ENCODE results near the gene PPIA.

PPIA gene

DNA sequence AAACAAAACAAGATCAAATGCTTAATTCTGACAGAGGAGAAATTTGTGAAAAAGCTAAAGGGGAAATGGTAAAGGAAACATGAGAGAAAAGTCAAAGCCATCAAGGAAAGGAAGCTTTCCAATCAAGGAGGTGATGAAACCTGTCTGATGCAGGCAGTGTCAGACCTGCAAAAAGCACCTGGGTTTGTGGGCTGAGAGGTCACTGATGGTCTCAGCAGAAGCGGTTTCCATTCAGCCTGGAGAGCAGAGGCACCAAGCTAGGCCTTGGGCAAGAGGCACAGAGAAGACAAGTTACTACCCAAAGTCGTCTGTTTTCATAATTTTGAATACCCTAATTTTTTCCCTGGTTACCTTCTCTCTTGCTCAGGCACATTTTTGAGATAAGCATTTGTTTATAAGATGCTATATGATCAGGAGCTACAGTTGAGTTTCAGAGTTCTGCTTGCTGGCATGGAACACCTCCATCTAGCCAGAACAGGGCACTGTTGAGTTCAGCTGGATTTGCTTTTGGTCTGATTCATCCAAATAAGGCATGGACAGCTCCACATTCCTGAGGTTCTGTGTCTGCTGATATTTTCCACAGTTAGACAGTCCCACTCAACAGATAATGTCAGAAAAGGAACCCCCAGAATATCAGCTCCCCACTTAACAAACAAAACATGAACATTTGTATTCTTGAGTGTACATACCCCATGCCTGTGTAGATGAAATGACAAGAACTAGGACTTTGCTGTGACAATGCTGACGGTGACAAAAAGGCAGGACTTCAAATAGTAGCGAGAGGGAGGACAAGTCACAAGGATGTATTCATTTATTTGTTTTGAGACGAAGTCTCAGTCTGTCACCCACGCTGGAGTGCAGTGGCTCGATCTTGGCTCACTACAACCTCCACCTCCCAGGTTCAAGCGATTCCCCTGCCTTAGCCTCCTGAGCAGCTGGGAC is 4.9 kb upstream of the PPIA start:
- H3K9ac ChIP-seq (ENCODE audit: insufficient read length, low read depth) = no peak overlapping the region
- TF ChIP-seq SUZ12 (IDR thresholded peaks at IDR 0.05; ENCODE audit: extremely low read depth, insufficient read depth, insufficient read length) (no peak), ZNF274 (IDR thresholded peaks at IDR 0.05; ENCODE audit: low read depth, low read length) (no peak), YY1 (IDR thresholded peaks at IDR 0.05; ENCODE audit: insufficient read depth, insufficient read length) (no peak)
- H3K27me3 ChIP-seq (ENCODE audit: insufficient read depth, insufficient read length) = no peaks in the 10 kb centered on the region
- DNase-seq (ENCODE audit: low read depth, low spot score) = no peak
- H3K4me1 ChIP-seq (ENCODE audit: insufficient read depth, insufficient read length) = no peaks in the 10 kb centered on the region
- no peaks in the 10 kb centered on the region for H3K9me3 ChIP-seq (ENCODE audit: insufficient read depth, low read length)
- H3K4me3 ChIP-seq (ENCODE audit: insufficient read length, low read depth) = no peak overlapping the region
- H3K36me3 ChIP-seq (ENCODE audit: insufficient read depth, insufficient read length, low read length) = no peaks in the 10 kb centered on the region

DNA sequence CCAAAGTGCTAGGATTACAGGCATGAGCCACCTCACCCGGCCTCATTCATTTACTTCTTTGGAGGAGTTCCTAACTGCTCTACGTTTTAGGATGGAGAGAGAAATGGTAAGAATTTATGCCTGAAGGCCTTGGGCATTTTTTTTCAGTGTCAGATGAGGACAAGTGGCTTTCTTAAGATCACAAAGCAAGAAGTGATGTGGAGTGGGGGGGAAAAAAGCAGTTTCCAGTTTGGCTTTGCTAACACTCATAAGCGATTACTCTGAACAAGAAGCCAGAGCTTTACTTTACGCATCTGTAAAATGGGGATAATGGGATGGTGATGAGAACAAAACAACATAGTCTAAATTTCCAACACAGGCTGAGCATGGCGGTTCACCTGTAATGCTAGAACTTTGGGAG is 2.6 kb upstream of the PPIA start:
- H3K36me3 ChIP-seq (ENCODE audit: insufficient read depth, insufficient read length, low read length) = peaks cover 20% of the 10 kb centered on the region
- TF ChIP-seq SUZ12 (IDR thresholded peaks at IDR 0.05; ENCODE audit: extremely low read depth, insufficient read depth, insufficient read length) (no peak), YY1 (IDR thresholded peaks at IDR 0.05; ENCODE audit: insufficient read depth, insufficient read length) (no peak), ZNF274 (IDR thresholded peaks at IDR 0.05; ENCODE audit: low read depth, low read length) (no peak)
- no peaks in the 10 kb centered on the region for H3K27me3 ChIP-seq (ENCODE audit: insufficient read depth, insufficient read length)
- H3K4me1 ChIP-seq (ENCODE audit: insufficient read depth, insufficient read length) = no peaks in the 10 kb centered on the region
- H3K9me3 ChIP-seq (ENCODE audit: insufficient read depth, low read length) = no peaks in the 10 kb centered on the region
- no peak overlapping the region for H3K4me3 ChIP-seq (ENCODE audit: insufficient read length, low read depth)
- no peak for DNase-seq (ENCODE audit: low read depth, low spot score)
- peak overlapping the region; percentile 0 for H3K9ac ChIP-seq (ENCODE audit: insufficient read length, low read depth)

DNA sequence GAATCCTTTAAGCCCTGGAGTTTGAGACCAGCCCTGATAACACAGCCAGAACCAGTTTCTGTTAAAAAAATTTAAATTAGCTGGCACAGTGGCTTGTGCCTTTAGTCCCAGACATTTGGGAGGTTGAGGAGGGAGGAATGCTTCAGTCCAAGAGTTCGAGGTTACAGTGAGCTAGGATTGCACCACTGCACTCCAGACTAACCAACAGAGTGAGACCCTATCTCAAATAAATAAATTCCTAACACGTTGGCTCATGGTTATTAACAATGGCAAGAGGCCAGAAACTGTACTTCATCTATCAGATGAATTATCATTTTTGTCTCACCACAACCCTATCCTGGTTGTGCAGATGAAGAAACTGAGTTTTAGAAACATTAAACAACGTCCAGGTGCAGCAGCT is 2.1 kb upstream of the PPIA start:
- Histone ChIP-seq H3K36me3 (ENCODE audit: insufficient read depth, insufficient read length, low read length) (peaks cover 24% of the 10 kb centered on the region), H3K27me3 (ENCODE audit: insufficient read depth, insufficient read length) (no peaks in the 10 kb centered on the region), H3K4me3 (ENCODE audit: insufficient read length, low read depth) (no peak overlapping the region), H3K9ac (ENCODE audit: insufficient read length, low read depth) (no peak overlapping the region), H3K9me3 (ENCODE audit: insufficient read depth, low read length) (no peaks in the 10 kb centered on the region), H3K4me1 (ENCODE audit: insufficient read depth, insufficient read length) (no peaks in the 10 kb centered on the region)
- no peak for TF ChIP-seq ZNF274 (IDR thresholded peaks at IDR 0.05; ENCODE audit: low read depth, low read length)
- no peak for TF ChIP-seq YY1 (IDR thresholded peaks at IDR 0.05; ENCODE audit: insufficient read depth, insufficient read length)
- TF ChIP-seq SUZ12 (IDR thresholded peaks at IDR 0.05; ENCODE audit: extremely low read depth, insufficient read depth, insufficient read length) = no peak
- no peak for DNase-seq (ENCODE audit: low read depth, low spot score)

DNA sequence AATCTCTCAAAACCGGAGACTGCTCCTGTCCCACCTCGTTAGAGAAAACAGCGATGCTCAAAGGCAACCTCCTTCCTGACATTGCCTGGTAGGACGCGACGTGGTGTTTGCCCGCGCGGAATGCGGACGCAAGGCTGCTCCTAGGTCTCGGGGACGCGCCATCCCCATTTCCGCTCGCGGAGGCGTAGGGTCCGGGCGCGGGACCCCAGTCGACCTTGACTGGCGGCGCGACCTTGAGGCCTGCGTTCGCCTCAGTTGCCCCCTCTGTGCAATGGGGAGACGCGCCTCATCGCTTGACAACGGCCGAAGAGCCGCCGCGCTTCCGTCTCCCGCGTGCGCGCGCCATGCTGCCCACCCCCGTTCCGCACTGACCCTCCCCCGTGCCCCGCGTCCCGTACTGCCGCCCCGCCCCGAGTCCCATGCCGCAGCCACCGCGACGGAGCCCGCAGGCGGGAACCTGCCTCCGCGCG is 412 bp upstream of the PPIA start:
- TF ChIP-seq SUZ12 (IDR thresholded peaks at IDR 0.05; ENCODE audit: extremely low read depth, insufficient read depth, insufficient read length) = no peak
- no peak for TF ChIP-seq ZNF274 (IDR thresholded peaks at IDR 0.05; ENCODE audit: low read depth, low read length)
- no peak for TF ChIP-seq YY1 (IDR thresholded peaks at IDR 0.05; ENCODE audit: insufficient read depth, insufficient read length)
- DNase-seq (ENCODE audit: low read depth, low spot score) = no peak
- peaks cover 41% of the 10 kb centered on the region for H3K36me3 ChIP-seq (ENCODE audit: insufficient read depth, insufficient read length, low read length)
- no peaks in the 10 kb centered on the region for H3K27me3 ChIP-seq (ENCODE audit: insufficient read depth, insufficient read length)
- peak overlapping the region; percentile 95 for H3K9ac ChIP-seq (ENCODE audit: insufficient read length, low read depth)
- H3K9me3 ChIP-seq (ENCODE audit: insufficient read depth, low read length) = no peaks in the 10 kb centered on the region
- H3K4me3 ChIP-seq (ENCODE audit: insufficient read length, low read depth) = peak overlapping the region; percentile 89
- H3K4me1 ChIP-seq (ENCODE audit: insufficient read depth, insufficient read length) = no peaks in the 10 kb centered on the region

DNA sequence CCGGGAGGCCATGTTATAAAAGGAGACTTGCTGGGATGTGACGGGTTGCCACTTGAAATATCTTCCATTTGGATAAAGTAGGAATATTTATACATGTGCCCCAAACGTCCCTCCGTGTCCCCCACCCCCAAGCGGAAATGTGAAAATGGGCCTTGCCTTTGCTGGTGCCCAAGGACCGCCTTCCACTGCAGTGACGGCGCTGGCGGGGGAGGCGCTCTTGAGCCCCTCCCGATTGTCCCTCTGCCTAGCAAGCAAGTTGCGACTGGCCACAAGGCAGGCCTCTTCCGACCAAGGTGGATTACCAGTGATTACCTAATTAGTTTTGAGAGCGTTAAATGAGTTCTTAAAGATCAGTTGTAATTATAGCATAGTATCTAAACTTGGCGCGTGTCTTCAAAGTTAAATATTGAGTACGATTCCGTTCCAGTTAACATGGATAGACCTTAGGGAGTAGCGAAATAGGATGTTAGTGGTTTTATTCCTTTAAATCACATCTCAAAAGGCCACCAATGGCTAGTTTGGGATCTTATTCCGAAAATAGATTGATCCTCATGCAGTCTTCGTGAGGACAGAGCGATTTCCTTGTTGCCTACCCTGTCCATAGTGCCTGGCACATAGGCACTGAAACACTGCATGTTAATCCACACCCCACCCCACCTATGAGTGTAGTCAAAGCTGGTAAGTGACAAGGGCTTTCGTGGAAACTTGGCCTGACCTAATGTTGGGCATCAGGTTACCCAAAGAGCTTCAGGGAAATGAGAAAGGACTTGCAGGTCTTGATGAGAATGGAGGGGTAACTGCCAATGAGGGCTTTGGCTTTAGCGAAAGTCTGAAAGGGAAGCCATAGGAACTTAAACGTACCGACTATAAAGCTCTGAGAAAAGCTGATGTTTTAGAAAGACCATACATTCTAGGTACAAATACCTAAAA is 1.1 kb downstream of the PPIA start:
- H3K27me3 ChIP-seq (ENCODE audit: insufficient read depth, insufficient read length) = no peaks in the 10 kb centered on the region
- H3K4me3 ChIP-seq (ENCODE audit: insufficient read length, low read depth) = peak overlapping the region; percentile 99
- no peaks in the 10 kb centered on the region for H3K4me1 ChIP-seq (ENCODE audit: insufficient read depth, insufficient read length)
- no peaks in the 10 kb centered on the region for H3K9me3 ChIP-seq (ENCODE audit: insufficient read depth, low read length)
- peaks cover 54% of the 10 kb centered on the region for H3K36me3 ChIP-seq (ENCODE audit: insufficient read depth, insufficient read length, low read length)
- H3K9ac ChIP-seq (ENCODE audit: insufficient read length, low read depth) = peak overlapping the region; percentile 100
- TF ChIP-seq SUZ12 (IDR thresholded peaks at IDR 0.05; ENCODE audit: extremely low read depth, insufficient read depth, insufficient read length) (no peak), YY1 (IDR thresholded peaks at IDR 0.05; ENCODE audit: insufficient read depth, insufficient read length) (no peak), ZNF274 (IDR thresholded peaks at IDR 0.05; ENCODE audit: low read depth, low read length) (no peak)
- DNase-seq (ENCODE audit: low read depth, low spot score) = peak; percentile 75

DNA sequence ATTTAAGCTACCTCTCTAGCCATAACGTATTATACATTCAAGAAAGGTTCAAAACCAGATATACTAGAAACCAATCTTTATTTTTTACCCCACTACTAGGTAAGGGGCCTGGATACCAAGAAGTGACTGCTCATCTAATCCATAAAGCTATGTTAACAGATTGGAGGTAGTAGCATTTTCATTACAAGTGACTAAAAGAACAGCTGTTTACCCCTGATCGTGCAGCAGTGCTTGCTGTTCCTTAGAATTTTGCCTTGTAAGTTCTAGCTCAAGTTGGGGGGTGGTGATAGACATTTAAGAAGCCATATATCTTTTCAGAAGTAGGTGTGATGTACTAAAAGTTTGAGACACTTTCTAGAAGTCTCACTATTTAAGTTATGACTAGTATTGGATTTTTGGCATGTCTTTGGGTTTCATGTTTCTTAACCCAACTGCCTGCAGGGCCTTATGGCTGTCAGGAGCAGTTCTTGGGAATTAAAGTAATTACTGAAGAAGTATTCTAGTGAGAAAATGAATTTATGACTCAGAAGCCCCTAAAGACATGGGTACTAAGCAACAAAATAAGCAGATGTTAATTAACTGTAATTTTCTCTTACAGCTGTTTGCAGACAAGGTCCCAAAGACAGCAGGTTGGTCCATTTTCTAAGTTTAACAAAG is 2.3 kb downstream of the PPIA start:
- Histone ChIP-seq H3K27me3 (ENCODE audit: insufficient read depth, insufficient read length) (no peaks in the 10 kb centered on the region), H3K4me3 (ENCODE audit: insufficient read length, low read depth) (peak overlapping the region; percentile 99), H3K4me1 (ENCODE audit: insufficient read depth, insufficient read length) (no peaks in the 10 kb centered on the region), H3K9ac (ENCODE audit: insufficient read length, low read depth) (peak overlapping the region; percentile 12), H3K36me3 (ENCODE audit: insufficient read depth, insufficient read length, low read length) (peaks cover 66% of the 10 kb centered on the region), H3K9me3 (ENCODE audit: insufficient read depth, low read length) (no peaks in the 10 kb centered on the region)
- DNase-seq (ENCODE audit: low read depth, low spot score) = no peak
- TF ChIP-seq YY1 (IDR thresholded peaks at IDR 0.05; ENCODE audit: insufficient read depth, insufficient read length) (no peak), ZNF274 (IDR thresholded peaks at IDR 0.05; ENCODE audit: low read depth, low read length) (no peak), SUZ12 (IDR thresholded peaks at IDR 0.05; ENCODE audit: extremely low read depth, insufficient read depth, insufficient read length) (no peak)

Data from NT2/D1 (cell line).